Cardiac muscle cell (in vitro differentiated cells and primary cell): ENCODE data around the gene DLGAP1. TPM values are rescaled to one million over a fixed set of nuclear protein-coding genes. Genes with fewer than 3 reads are reported as not detected.
A peak's percentile ranks its signal among the peaks of the same experiment; 100 is the strongest.

ENCODE experiments used
- DNase-seq, 2 donors: peaks; one replicate each; pipeline versions ENCODE4 v3.0.0 to v3.0.0-alpha.2; 2010 to 2017; ENCODE audit warnings: low read depth in 1 of 2, low spot score in 1 of 2
- H3K27ac ChIP-seq: fragments of 200-600 bp; sonication (generic); 2 replicates; pipeline ENCODE4 v1.5.1; 2016
- H3K27me3 ChIP-seq: fragments of 200-600 bp; sonication (generic); 2 replicates; pipeline ENCODE4 v1.6.0; 2016; ENCODE audit warnings: control low read depth
- H3K36me3 ChIP-seq: fragments of 200-600 bp; sonication (generic); 2 replicates; pipeline ENCODE4 v1.5.1; 2016; ENCODE audit warnings: control low read depth
- H3K4me1 ChIP-seq: fragments of 200-600 bp; sonication (generic); 2 replicates; pipeline ENCODE4 v1.8.1; 2017; ENCODE audit warnings: low read depth, mild to moderate bottlenecking, mixed run types
- H3K4me3 ChIP-seq: fragments of 200-600 bp; sonication (generic); 2 replicates; pipeline ENCODE4 v1.5.1; 2016; ENCODE audit warnings: mild to moderate bottlenecking
- H3K9me3 ChIP-seq: fragments of 200-600 bp; sonication (generic); 2 replicates; pipeline ENCODE4 v1.5.1; 2017; ENCODE audit warnings: low read depth, mild to moderate bottlenecking, control low read depth
- CTCF ChIP-seq: IDR thresholded peaks from 2 replicates; pipeline ENCODE4 v1.5.1; 2012; ENCODE audit warnings: low read depth, mild to moderate bottlenecking, low read length
- polyA plus RNA-seq: library from polyadenylated mRNA; unstranded; fragments of >200 nt; fragmentation: Nextera tagmentation; extraction: Ambion mirVana; gene quantifications from 2 replicates; pipeline ENCODE4 v1.2.1, GENCODE V29; 2016
- total RNA-seq: library from RNA; depleted of rRNA; stranded (reverse); fragments of >200 nt; gene quantifications from 2 replicates; pipeline ENCODE4 v1.2.3, GENCODE V29; 2016

Gene DLGAP1
- total and polyA plus RNA-seq, 2 experiments from 2014 or later, result 2.5 to 7.9 TPM

GRCh38 chr18:3761266-3761665 lies 693.8 kb downstream of the DLGAP1 start:
- DNase-seq, result no peak
- H3K9me3 ChIP-seq, result no peaks in the 10 kb centered on the region
- H3K4me3 ChIP-seq, result no peak overlapping the region
- no peak for TF ChIP-seq CTCF
- peaks cover 9% of the 10 kb centered on the region for H3K4me1 ChIP-seq
- no peaks in the 10 kb centered on the region for H3K27me3 ChIP-seq
- no peaks in the 10 kb centered on the region for H3K36me3 ChIP-seq
- H3K27ac ChIP-seq, result no peak overlapping the region

GRCh38 chr18:3760741-3761140 lies 694.4 kb downstream of the DLGAP1 start:
- no peaks in the 10 kb centered on the region for H3K36me3 ChIP-seq
- no peaks in the 10 kb centered on the region for H3K27me3 ChIP-seq
- H3K27ac ChIP-seq, result no peak overlapping the region
- DNase-seq, result no peak
- peaks cover 9% of the 10 kb centered on the region for H3K4me1 ChIP-seq
- no peaks in the 10 kb centered on the region for H3K9me3 ChIP-seq
- no peak for TF ChIP-seq CTCF
- no peak overlapping the region for H3K4me3 ChIP-seq

- Histone ChIP-seq H3K27ac (no peak overlapping the region), H3K4me1 (peaks cover 9% of the 10 kb centered on the region), H3K36me3 (no peaks in the 10 kb centered on the region), H3K27me3 (no peaks in the 10 kb centered on the region), H3K4me3 (no peak overlapping the region), H3K9me3 (no peaks in the 10 kb centered on the region)
- no peak for DNase-seq
- no peak for TF ChIP-seq CTCF
Observed at GRCh38 chr18:3759099-3759498, 696.0 kb downstream of the DLGAP1 start.

GRCh38 chr18:3758531-3758930 lies 696.6 kb downstream of the DLGAP1 start:
- Histone ChIP-seq H3K27ac (no peak overlapping the region), H3K4me1 (peaks cover 9% of the 10 kb centered on the region), H3K9me3 (no peaks in the 10 kb centered on the region), H3K4me3 (no peak overlapping the region), H3K27me3 (no peaks in the 10 kb centered on the region), H3K36me3 (no peaks in the 10 kb centered on the region)
- TF ChIP-seq CTCF, result no peak
- peak in 1 of 2 donors; percentile 68 for DNase-seq

GRCh38 chr18:3757361-3757760 lies 697.7 kb downstream of the DLGAP1 start:
- Histone ChIP-seq H3K27me3 (no peaks in the 10 kb centered on the region), H3K9me3 (no peaks in the 10 kb centered on the region), H3K4me1 (peaks cover 4% of the 10 kb centered on the region), H3K27ac (no peak overlapping the region), H3K4me3 (no peak overlapping the region), H3K36me3 (no peaks in the 10 kb centered on the region)
- DNase-seq, result no peak
- no peak for TF ChIP-seq CTCF

GRCh38 chr18:3753106-3753505 lies 702.0 kb downstream of the DLGAP1 start:
- no peaks in the 10 kb centered on the region for H3K9me3 ChIP-seq
- no peaks in the 10 kb centered on the region for H3K4me1 ChIP-seq
- H3K27me3 ChIP-seq, result no peaks in the 10 kb centered on the region
- DNase-seq, result no peak
- H3K27ac ChIP-seq, result no peak overlapping the region
- TF ChIP-seq CTCF, result no peak
- H3K36me3 ChIP-seq, result no peaks in the 10 kb centered on the region
- no peak overlapping the region for H3K4me3 ChIP-seq
